HS-27A (cell line): ENCODE measurements around the gene CCDC90B.

Experiments
- DNase-seq: peaks from one replicate; pipeline ENCODE4 v3.0.0-alpha.2; 2012; ENCODE audit warnings: low read depth, missing footprints

Gene CCDC90B

DNA sequence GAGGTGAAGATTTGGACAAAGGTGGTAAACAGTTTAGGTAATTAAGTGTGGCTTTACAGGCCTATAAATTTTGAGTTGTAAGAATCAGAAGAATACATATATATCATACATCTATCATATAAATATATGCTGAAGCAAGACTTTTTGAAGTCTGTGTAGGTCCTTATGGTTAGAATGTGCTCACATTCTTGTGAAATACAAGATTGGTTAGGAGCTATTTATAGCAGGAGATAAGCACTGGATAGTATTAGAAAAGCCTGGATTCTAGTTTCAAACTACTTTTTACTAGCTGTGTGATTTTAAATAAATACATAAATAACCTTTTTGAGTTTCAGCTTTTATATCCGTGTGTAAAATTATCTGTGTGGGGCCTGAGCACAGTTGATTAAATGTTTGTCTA is 50.3 kb downstream of the CCDC90B start:
- no peak for DNase-seq

DNA sequence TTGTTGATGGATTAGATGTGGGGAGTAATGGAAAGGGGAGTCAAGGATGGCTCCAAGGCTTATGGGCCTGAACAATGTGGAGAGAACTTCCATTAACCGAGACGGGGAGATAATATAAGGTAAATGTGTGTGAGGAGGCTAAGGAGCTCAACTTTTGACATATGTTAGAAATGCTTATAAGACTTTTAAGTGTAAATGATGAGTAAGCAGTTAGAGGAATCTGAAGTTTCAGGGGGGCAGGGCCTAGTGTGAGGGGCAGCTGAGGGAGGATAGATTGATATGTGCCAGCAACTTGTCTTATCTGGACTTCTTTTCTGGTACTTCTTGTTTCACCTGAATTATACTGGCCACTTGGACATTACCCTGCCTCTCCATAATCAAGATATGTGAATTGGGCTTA is 62.7 kb downstream of the CCDC90B start:
- DNase-seq, result no peak

- no peak for DNase-seq
Measured at GRCh38 chr11:83222499-83222898, 63.7 kb downstream of the CCDC90B start.

DNA sequence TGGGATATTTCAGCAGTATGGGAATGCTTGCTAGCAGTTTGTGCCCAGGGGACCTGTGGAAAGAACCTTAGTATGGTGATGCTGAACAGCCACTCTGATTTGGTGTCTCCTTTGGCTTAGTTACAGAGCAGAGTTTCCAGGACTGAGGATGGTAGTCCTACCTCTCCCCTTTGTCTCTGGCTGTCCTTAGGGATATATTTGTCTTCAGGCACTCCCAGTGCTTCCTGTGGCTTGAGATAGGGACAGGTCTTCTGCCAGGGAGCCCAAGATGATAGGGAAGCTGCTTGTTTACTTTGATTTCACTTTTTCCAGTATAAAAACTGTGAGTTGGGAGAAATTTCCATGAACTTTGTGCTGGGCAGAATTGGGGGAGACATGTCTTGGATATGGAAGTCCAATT is 64.5 kb downstream of the CCDC90B start:
- no peak for DNase-seq

- DNase-seq, result no peak
Measured at GRCh38 chr11:83220260-83220659, 65.9 kb downstream of the CCDC90B start.

DNA sequence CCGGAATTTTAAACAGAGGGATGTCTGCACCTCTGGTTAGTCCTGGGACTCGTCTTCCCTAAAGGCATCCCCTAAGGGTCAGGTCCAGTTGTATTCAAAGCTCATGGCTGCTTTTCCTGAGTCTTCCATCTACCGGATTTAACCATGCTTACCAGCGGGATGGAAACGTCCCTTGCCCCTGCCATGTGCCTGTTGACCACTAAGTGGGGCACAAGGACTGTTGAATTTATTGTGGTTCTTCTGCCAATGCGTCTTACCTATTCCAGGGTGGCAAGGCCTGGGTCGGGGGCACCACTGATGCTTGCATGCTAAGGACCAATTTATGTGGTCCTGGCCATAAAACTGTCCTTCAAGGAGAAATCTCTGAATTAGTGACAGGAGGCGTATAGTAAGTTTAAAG is 67.1 kb downstream of the CCDC90B start:
- no peak for DNase-seq
